KMS-11 (cell line): ENCODE data around the gene OR2B2.
A peak's percentile ranks its signal among the peaks of the same experiment; 100 is the strongest.

Experiments used
- H2AFZ ChIP-seq: fragments of 200-600 bp; sonication (generic); 2 replicates; pipeline ENCODE4 v1.6.1; 2016; ENCODE audit warnings: antibody characterized with exemption, mixed run types, low read depth
- H3K27ac ChIP-seq: fragments of 200-600 bp; sonication (generic); 2 replicates; pipeline ENCODE4 v1.6.1; 2016; ENCODE audit warnings: mild to moderate bottlenecking, mixed run types
- H3K27me3 ChIP-seq: fragments of 200-600 bp; sonication (generic); 2 replicates; pipeline ENCODE4 v1.6.1; 2017; ENCODE audit warnings: mild to moderate bottlenecking, low read depth, mixed run types, moderate library complexity; ENCODE audit not compliant: insufficient read depth
- H3K36me3 ChIP-seq: fragments of 200-600 bp; sonication (generic); 2 replicates; pipeline ENCODE4 v1.6.1; 2017; ENCODE audit warnings: mild to moderate bottlenecking, mixed run types; ENCODE audit not compliant: insufficient read depth
- H3K4me1 ChIP-seq: fragments of 200-600 bp; sonication (generic); 2 replicates; pipeline ENCODE4 v1.6.1; 2016; ENCODE audit warnings: mild to moderate bottlenecking, low read depth, mixed run types; ENCODE audit not compliant: poor library complexity, severe bottlenecking
- H3K4me2 ChIP-seq: fragments of 200-600 bp; sonication (generic); 2 replicates; pipeline ENCODE4 v1.7.0; 2016; ENCODE audit warnings: mild to moderate bottlenecking, mixed run types
- H3K4me3 ChIP-seq: fragments of 200-600 bp; sonication (generic); IDR thresholded peaks from 2 replicates; pipeline ENCODE4 v1.6.1; 2017; ENCODE audit warnings: low read depth, low read length, mixed read lengths; ENCODE audit not compliant: insufficient read depth
- H3K79me2 ChIP-seq: fragments of 200-600 bp; sonication (generic); 2 replicates; pipeline ENCODE4 v1.6.1; 2016; ENCODE audit warnings: low read depth, mixed run types; ENCODE audit not compliant: insufficient read depth
- H3K9ac ChIP-seq: fragments of 200-600 bp; sonication (generic); 2 replicates; pipeline ENCODE4 v1.6.1; 2016; ENCODE audit warnings: mild to moderate bottlenecking, mixed run types
- H4K20me1 ChIP-seq: fragments of 200-600 bp; sonication (generic); 2 replicates; pipeline ENCODE4 v1.6.1; 2016; ENCODE audit warnings: mild to moderate bottlenecking, mixed run types; ENCODE audit not compliant: insufficient read depth
- TF ChIP-seq, protein P1 (sequence below): fragments of 200-600 bp; sonication (generic); conservative IDR thresholded peaks from 2 replicates; pipeline ENCODE4 v1.6.1; 2017; ENCODE audit warnings: low read depth, mild to moderate bottlenecking, antibody characterized with exemption, low read length, moderate library complexity, mixed read lengths

OR2B2 gene

GRCh38 chr6:27867051-27867944, 44.9 kb downstream of the OR2B2 start:
- H3K79me2 ChIP-seq, result peaks cover 14% of the 10 kb centered on the region; the same call in 1 of the 2 replicates
- H2AFZ ChIP-seq, result peak overlapping the region; percentile 68
- no peaks in the 10 kb centered on the region for H3K27me3 ChIP-seq
- peak overlapping the region; percentile 100 for H3K9ac ChIP-seq
- no peaks in the 10 kb centered on the region for H4K20me1 ChIP-seq
- H3K36me3 ChIP-seq, result no peaks in the 10 kb centered on the region
- TF ChIP-seq, protein P1, sequence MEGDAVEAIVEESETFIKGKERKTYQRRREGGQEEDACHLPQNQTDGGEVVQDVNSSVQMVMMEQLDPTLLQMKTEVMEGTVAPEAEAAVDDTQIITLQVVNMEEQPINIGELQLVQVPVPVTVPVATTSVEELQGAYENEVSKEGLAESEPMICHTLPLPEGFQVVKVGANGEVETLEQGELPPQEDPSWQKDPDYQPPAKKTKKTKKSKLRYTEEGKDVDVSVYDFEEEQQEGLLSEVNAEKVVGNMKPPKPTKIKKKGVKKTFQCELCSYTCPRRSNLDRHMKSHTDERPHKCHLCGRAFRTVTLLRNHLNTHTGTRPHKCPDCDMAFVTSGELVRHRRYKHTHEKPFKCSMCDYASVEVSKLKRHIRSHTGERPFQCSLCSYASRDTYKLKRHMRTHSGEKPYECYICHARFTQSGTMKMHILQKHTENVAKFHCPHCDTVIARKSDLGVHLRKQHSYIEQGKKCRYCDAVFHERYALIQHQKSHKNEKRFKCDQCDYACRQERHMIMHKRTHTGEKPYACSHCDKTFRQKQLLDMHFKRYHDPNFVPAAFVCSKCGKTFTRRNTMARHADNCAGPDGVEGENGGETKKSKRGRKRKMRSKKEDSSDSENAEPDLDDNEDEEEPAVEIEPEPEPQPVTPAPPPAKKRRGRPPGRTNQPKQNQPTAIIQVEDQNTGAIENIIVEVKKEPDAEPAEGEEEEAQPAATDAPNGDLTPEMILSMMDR, result peak; percentile 0; the same call in 1 of the 2 replicates
- H3K4me3 ChIP-seq, result no peak overlapping the region
- peaks cover 18% of the 10 kb centered on the region for H3K4me1 ChIP-seq
- H3K4me2 ChIP-seq, result peak overlapping the region; percentile 97
- H3K27ac ChIP-seq, result peak overlapping the region; percentile 100

GRCh38 chr6:27866357-27867050, 45.7 kb downstream of the OR2B2 start:
- Histone ChIP-seq H2AFZ (no peak overlapping the region), H3K4me2 (peak overlapping the region; percentile 97), H3K4me1 (peaks cover 18% of the 10 kb centered on the region), H3K27me3 (no peaks in the 10 kb centered on the region), H3K4me3 (no peak overlapping the region), H3K79me2 (peaks cover 14% of the 10 kb centered on the region; the same call in 1 of the 2 replicates), H3K36me3 (no peaks in the 10 kb centered on the region), H3K9ac (peak overlapping the region; percentile 100), H4K20me1 (no peaks in the 10 kb centered on the region), H3K27ac (peak overlapping the region; percentile 100)
- TF ChIP-seq, protein P1, result 0 out of 2 replicates have a peak, but pooled peaks have one; percentile 7

DNA sequence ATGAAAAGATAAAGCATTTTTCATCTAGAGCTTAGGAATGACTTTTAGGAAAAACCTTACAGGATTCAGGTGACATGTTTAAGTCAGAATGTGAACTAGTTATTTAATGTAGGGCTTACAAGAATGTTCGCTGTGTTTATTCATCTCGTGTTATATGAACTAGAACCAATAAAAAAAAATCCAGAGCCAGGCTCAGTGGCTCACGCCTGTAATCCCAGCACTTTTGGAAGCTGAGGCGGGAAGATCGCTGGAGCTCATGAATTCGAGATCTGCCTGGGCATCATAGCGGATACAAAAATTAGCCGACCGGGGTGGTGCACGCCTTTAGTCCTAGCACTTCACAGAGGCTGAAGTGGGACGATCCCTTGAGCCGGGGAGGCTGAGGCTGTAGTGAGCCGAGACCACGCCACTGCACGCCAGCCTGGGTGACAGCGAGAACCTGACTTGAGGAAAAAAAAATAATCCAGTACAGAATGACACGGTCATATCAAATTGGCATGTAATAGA, 46.3 kb downstream of the OR2B2 start:
- no peaks in the 10 kb centered on the region for H3K27me3 ChIP-seq
- peak overlapping the region; percentile 100 for H3K27ac ChIP-seq
- H3K4me2 ChIP-seq, result peak overlapping the region; percentile 97
- TF ChIP-seq, protein P1, result no peak
- H3K9ac ChIP-seq, result peak overlapping the region; percentile 100
- peaks cover 18% of the 10 kb centered on the region for H3K4me1 ChIP-seq
- peaks cover 14% of the 10 kb centered on the region; the same call in 1 of the 2 replicates for H3K79me2 ChIP-seq
- H2AFZ ChIP-seq, result no peak overlapping the region
- H4K20me1 ChIP-seq, result no peaks in the 10 kb centered on the region
- no peaks in the 10 kb centered on the region for H3K36me3 ChIP-seq
- H3K4me3 ChIP-seq, result no peak overlapping the region
